ENCODE measurements around the gene TIMM17A.
"Not testable (repeated sequence)": the region's sequence is repeated elsewhere in the genome, so short reads cannot be mapped to it uniquely, and the experiment has no call there.

The TIMM17A gene

GRCh38 chr1:201955009-201955728, at the start of gene TIMM17A:
Gene TIMM17A, plus strand, starts transcription at chr1:201955503. Its CDS starts 24 bp downstream, at chr1:201955527.
- DNase-seq = peak; percentile 91

DNA sequence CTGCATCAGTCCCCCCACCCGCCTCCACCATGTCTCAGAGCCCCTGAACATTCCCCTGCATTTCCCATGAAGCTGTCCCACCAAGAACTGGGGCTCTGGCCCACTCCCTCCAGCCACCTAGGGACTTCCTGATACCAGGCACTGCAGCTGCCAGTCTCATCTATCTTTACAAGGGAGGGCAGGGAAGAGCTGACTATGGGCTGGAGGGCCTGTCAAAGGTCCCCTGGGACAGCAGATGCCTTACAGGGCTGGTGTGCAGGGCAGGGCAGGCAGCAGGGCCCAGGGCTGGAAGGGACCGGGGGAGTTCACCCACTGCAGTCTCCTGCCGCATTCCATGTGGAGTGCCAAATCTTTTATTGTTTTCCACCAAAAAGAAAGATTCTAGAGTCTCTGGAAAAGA, 49.0 kb upstream of the TIMM17A start:
- DNase-seq = no peak

DNA sequence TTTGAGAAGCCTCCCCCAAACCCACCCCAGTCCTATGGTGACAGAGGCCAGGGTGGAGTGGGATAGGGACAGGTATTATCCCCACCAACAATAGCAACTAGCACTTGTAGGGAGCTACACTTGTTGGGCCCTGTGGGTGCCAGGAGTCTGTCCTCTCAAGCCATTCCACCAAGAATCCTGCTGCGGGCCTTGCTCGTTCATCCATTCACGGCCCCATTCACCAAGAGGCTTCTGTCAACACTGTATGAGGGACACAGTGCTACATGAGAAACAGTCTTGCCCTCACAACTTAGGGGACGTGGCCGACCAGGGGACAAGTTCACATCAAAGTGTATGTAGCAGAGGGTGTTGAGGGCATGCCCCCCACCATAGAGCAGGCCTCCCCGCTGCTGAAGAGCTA, 47.7 kb upstream of the TIMM17A start:
- DNase-seq = no peak

DNA sequence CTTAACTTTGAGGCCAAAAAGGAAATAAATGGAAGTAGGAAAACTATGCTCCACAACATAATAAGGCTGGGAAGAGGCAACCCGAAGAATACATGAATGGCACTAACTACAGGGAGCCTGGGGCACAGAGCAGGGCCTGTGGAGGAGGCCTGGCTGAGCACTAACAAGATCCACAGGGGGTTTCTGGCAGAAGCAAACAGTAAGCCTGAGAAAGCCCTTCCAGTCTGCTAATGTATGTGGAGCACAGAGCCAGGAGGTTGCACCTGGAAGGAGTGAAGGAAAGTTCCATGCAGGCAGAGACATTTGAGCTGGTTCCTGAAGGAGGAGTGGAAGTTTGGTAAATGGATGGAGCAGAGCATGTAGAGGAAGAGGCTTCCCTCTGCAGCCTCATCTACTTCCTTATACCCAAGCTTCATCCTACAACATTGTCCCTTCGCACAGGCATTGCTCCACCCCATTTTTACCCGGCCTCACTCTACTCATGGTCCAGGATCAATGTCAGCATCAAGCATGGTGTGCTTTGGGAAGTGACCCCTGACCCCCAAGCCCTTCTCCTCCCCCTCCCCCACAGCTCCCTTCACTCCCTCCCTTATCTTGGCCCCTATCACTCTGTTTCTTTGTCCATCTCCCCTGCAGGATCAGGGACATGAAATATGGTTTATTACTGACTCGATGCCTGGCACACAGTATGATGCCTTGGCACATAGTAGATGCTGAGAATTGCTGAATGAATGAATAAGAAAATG, 43.3 kb upstream of the TIMM17A start:
- no peak for DNase-seq

GRCh38 chr1:201912832-201913231, 42.5 kb upstream of the TIMM17A start:
- DNase-seq = no peak

DNA sequence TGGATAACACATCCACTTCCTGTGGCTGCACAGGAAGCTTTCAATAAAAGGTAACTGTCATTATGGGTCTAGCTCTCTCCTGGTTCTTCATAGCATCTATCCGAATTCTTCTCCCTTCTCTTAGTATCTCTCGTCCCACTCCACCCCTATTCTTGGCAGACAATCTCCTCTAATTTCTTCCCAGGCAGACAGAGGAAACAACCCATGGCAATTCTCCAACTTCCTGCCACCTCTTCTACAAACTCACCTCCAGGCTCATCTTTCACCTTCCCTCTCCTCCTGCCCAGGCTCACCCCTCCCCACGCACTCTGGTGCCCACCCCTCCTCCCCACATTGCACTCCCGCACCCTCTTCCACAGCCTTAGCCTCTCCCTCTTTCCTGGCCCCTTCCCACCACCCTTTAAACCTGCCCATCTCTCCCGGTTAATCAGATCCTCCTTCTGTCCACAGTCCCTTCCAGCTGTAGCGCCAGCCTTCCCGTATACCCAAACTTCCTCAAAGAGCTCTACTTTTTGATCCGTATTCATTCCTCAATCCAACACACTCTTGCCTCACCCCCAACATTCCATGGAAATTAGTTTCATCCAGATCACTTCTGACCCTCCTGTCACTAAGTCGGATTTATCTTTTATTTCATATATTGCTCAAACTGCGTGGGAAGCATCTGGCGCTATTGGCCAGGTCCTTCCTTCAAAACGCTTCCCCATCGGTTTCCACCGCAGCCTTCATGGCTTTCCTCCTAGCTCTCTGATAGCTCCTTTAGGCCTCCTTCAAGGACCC, 40.7 kb upstream of the TIMM17A start:
- DNase-seq = no peak

GRCh38 chr1:201916649-201917249, 38.6 kb upstream of the TIMM17A start:
- DNase-seq = no peak

DNA sequence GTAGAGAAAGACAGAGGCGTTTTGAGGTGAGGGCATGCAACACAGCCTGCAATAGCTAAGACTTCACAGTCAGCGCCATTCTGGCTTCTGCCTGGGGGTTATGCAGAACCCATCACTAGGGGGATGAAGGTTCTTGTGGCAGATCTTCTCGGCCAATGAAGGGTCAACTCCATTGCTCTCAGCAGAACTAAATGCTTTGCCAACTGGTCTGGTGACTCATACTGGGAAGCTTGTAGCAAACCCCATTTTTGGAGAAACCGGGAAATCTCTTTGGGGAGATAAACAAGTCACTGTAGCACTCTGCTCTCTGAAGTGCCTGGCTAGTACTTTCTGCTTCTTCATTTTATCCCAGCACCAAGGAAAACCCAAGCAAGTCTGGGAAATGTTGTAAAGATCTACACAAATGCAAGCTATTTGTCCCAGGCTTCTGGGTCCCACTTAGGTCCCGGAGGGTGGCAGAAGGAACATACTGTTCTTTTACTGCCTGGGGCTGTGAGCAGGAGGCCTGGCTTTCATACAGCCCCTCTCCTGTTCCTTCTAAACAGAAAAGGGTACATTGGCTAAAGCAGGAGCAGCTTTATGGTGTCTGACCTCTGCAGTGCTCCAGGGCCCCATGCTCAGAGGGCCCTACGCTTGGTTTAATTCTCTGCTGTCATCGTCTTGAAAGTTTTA, 37.8 kb upstream of the TIMM17A start:
- DNase-seq = no peak

GRCh38 chr1:201918343-201918742, 37.0 kb upstream of the TIMM17A start:
- DNase-seq = no peak

GRCh38 chr1:201921952-201922558, 33.2 kb upstream of the TIMM17A start:
- DNase-seq = no peak

GRCh38 chr1:201925301-201925567, 30.1 kb upstream of the TIMM17A start:
- no peak for DNase-seq

DNA sequence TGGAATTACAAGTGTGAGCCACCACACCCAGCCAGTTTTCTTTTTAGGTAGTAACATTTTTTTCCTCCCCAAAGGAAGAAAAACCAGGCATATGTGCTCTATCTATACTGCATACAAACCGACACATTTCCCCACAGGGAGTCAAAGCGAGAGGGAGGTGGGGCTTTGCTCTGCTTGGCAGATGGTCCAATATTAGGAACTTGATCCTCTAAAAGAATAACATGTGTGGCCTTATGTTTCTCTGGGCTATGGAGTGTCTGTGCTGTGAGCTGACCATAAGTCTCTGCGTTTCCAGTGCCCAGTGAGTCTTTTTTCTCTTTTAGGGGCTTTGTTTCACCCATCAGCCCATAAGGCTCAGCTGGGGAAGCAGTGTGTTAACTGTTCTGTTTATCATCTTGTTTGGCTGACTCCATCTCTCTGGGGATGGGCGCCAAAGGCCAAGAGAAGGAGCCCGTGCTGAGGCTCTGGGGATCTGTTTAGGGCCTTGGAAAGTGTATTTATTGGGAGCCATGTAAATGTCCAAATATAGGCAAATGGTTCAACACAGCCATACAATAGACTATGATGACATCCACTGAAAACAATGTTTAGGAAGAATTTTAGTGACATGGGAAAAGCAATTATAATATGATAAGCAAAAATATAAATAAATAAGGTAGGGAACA, 29.2 kb upstream of the TIMM17A start:
- DNase-seq = no peak

GRCh38 chr1:201928266-201928665, 27.0 kb upstream of the TIMM17A start:
- DNase-seq = no peak

GRCh38 chr1:201930137-201930536, 25.2 kb upstream of the TIMM17A start:
- DNase-seq = no peak

- no peak for DNase-seq
These were observed 24.5 kb upstream of the TIMM17A start for GRCh38 chr1:201930803-201931202.

GRCh38 chr1:201933840-201934430, 21.4 kb upstream of the TIMM17A start:
- no peak for DNase-seq

DNA sequence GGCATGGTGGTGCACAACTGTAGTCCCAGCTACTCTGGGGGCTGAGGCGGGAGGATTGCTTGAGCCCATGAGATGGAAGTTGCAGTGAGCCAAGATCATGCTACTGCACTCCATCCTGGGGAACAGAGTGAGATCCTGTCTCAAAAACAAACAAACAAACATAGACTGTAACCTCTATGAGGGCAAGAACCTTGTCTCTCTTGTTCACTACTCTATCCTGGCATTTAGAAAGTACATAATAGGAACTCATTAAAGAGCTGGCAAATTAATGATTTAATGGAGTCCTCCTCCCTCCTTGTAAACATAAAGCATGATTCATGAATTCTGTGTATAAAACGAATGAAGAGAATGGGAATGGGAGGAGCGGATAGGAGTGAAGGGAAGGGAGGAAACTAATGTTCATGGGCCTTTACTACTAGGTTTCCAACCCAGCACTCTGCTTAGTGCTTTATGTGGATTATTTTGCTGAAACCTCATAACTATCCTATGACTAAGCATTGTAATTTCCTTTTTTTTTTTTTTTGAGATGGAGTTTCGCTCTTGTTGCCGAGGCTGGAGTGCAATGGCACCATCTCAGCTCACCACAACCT, 17.6 kb upstream of the TIMM17A start:
- no peak for DNase-seq

- no peak for DNase-seq
These were observed 16.8 kb upstream of the TIMM17A start for GRCh38 chr1:201938440-201939035.

DNA sequence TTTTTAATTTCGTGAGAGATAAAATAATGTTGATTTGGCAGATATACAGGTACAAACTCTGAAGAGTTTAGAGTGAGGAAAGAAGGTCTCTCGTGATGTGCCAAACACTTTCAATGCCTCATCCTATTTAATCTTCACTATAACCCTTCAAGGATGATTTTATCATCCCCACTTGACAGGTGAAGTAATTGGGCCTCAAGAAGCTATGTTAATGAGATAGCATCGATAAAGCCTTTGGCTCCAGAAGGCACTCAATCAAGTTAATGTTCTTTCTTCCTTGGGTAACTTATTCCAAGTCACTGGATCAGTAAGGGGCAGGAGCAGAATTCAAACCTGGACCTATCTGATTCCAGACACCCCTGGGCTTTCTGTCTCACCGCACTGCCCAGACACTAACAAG, 16.2 kb upstream of the TIMM17A start:
- DNase-seq = no peak

GRCh38 chr1:201939574-201939973, 15.7 kb upstream of the TIMM17A start:
- DNase-seq = no peak

- not testable (repeated sequence) for DNase-seq
These were observed 15.0 kb upstream of the TIMM17A start for GRCh38 chr1:201940316-201940715.
